Measurements from ENCODE around the gene AZU1. TPM values are rescaled to one million over a fixed set of nuclear protein-coding genes. Genes with fewer than 3 reads are reported as not detected.

AZU1 gene
- total RNA-seq, 2 donors from 2014 or later: 2.5 to 3.7 TPM

DNA sequence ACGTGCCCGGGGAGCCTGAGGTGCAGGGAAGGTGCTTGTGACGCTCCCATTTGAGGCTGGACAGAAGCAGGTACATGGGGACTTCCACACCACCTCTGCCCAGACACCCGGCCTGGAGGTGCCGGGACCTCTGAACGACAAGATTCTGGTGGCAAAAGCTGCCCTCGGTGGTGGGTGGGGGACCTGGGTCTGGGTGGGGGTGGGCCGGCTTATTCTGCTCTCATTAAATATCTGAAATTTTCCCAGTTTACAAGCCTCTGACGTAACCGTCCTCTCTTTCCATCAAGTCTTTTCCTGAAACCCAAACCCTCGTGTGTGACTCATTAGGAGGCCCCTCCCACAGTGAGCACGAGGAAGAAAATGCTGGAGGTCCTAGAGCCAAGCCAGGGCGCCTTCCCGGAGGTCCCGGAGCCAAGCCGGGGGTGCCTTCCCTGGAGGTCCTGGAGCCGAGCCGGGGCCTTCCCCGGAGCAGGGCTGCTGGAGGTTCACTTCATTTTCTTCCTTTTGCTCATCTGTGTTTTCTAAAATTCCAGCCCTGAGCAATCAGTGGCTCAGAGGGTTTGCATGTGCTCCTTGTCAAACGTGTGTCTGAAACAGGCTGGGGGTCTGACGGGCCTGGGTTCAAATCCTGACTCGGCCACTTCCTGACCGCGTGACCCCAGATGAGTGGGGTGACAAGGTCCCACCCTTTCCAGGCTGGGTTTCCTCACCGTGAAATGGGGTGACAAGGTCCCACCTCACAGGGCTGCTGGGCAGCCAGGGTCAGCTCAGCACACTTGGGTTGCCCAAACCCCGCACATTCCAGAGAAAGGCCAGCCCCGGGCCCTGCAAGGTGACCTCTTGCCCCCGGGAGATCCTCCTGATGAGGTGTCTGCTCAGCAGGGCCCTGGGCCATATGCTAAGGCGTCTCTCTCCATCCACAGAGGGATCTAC lies 41.9 kb downstream of the AZU1 start:
- Mint-ChIP-seq H3K27me3 (ENCODE audit: insufficient read depth) (no peaks in the 10 kb centered on the region), H3K36me3 (ENCODE audit: low read depth) (peaks cover 36% of the 10 kb centered on the region), H3K27ac (no peak overlapping the region), H3K4me3 (no peak overlapping the region), H3K4me1 (peaks cover 5% of the 10 kb centered on the region), H3K9me3 (peaks cover 5% of the 10 kb centered on the region)
- no peaks in the 10 kb centered on the region for H3K27me3 ChIP-seq (ENCODE audit: control insufficient read depth, insufficient read depth, low read length, poor library complexity, severe bottlenecking)
- no peak overlapping the region for H3K4me3 ChIP-seq (ENCODE audit: low read length)
- H3K4me1 ChIP-seq (ENCODE audit: control insufficient read depth, insufficient read depth, low read length): no peaks in the 10 kb centered on the region
- no peak overlapping the region for H3K9ac ChIP-seq (ENCODE audit: extremely low read depth, low read length, poor library complexity, severe bottlenecking)
- peaks cover 26% of the 10 kb centered on the region for H3K36me3 ChIP-seq (ENCODE audit: control insufficient read depth, insufficient read depth, low read length)
- no peak overlapping the region for H3K27ac ChIP-seq (ENCODE audit: low read depth, low read length)
- TF ChIP-seq, protein P1, sequence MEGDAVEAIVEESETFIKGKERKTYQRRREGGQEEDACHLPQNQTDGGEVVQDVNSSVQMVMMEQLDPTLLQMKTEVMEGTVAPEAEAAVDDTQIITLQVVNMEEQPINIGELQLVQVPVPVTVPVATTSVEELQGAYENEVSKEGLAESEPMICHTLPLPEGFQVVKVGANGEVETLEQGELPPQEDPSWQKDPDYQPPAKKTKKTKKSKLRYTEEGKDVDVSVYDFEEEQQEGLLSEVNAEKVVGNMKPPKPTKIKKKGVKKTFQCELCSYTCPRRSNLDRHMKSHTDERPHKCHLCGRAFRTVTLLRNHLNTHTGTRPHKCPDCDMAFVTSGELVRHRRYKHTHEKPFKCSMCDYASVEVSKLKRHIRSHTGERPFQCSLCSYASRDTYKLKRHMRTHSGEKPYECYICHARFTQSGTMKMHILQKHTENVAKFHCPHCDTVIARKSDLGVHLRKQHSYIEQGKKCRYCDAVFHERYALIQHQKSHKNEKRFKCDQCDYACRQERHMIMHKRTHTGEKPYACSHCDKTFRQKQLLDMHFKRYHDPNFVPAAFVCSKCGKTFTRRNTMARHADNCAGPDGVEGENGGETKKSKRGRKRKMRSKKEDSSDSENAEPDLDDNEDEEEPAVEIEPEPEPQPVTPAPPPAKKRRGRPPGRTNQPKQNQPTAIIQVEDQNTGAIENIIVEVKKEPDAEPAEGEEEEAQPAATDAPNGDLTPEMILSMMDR (conservative IDR thresholded peaks at IDR 0.05): no peak
- WGBS, 2 experiments (ENCODE audit: insufficient coverage in 1 of 2, insufficient read length in 1 of 2): 91 to 92% methylated on average over 21 to 29 of the region's 29 CpGs
- no peaks in the 10 kb centered on the region for H3K9me3 ChIP-seq (ENCODE audit: control insufficient read depth, low read length)
- peak; percentile 50 for DNase-seq

DNA sequence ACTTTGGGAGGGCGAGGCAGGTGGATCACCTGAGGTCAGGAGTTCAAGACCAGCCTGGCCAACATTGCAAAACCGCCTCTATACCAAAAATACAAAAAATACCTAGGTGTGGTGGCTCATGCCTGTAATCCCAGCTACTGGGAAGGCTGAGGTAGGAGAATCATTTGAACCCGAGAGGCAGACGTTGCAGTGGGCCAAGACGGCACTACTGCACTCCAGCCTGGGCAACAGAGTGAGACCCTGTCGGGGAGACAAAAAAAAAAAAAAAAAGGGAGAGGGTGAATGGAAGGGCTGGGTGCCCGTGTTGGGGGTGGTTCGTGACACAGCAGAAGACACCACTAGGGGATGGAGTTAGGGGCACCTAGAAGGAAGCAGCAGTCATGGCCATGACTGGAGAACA lies 42.7 kb downstream of the AZU1 start:
- H3K9ac ChIP-seq (ENCODE audit: extremely low read depth, low read length, poor library complexity, severe bottlenecking): no peak overlapping the region
- peaks cover 5% of the 10 kb centered on the region for H3K9me3 Mint-ChIP-seq
- H3K27ac Mint-ChIP-seq: no peak overlapping the region
- no peaks in the 10 kb centered on the region for H3K27me3 ChIP-seq (ENCODE audit: control insufficient read depth, insufficient read depth, low read length, poor library complexity, severe bottlenecking)
- no peak overlapping the region for H3K27ac ChIP-seq (ENCODE audit: low read depth, low read length)
- WGBS, 2 experiments (ENCODE audit: insufficient coverage in 1 of 2, insufficient read length in 1 of 2): 78 to 93% methylated on average over 6 to 8 of the region's 8 CpGs
- H3K4me1 ChIP-seq (ENCODE audit: control insufficient read depth, insufficient read depth, low read length): no peaks in the 10 kb centered on the region
- no peaks in the 10 kb centered on the region for H3K27me3 Mint-ChIP-seq (ENCODE audit: insufficient read depth)
- peaks cover 29% of the 10 kb centered on the region for H3K36me3 ChIP-seq (ENCODE audit: control insufficient read depth, insufficient read depth, low read length)
- H3K9me3 ChIP-seq (ENCODE audit: control insufficient read depth, low read length): no peaks in the 10 kb centered on the region
- peaks cover 40% of the 10 kb centered on the region for H3K36me3 Mint-ChIP-seq (ENCODE audit: low read depth)
- H3K4me1 Mint-ChIP-seq: peaks cover 5% of the 10 kb centered on the region
- no peak for DNase-seq
- H3K4me3 Mint-ChIP-seq: no peak overlapping the region
- TF ChIP-seq, protein P1 (conservative IDR thresholded peaks at IDR 0.05): no peak
- no peak overlapping the region for H3K4me3 ChIP-seq (ENCODE audit: low read length)

DNA sequence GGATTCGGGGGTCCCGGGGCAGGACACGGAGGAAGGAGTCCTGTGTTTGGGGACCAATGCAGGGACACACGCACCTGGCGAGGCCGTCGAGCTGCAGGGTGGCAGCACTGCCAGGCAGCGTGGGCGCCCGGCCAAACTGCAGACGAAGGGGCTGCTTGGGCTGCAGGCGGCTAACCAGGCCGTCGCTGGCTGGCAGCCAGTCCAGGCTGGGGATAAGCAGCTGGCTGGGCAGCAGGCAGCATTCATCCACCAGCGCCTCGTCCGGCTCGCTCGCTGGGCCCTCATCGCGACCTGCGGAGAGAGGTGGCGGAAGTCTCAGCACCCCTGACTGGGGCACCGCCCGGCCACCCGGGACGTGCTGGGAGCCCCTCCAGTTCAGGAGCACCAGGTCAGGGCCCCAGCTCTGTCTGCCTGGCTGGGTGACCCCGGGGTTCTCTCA lies 43.3 kb downstream of the AZU1 start:
- Mint-ChIP-seq H3K36me3 (ENCODE audit: low read depth) (peaks cover 37% of the 10 kb centered on the region), H3K9me3 (peaks cover 5% of the 10 kb centered on the region), H3K4me3 (no peak overlapping the region), H3K27ac (no peak overlapping the region), H3K27me3 (ENCODE audit: insufficient read depth) (no peaks in the 10 kb centered on the region), H3K4me1 (peaks cover 5% of the 10 kb centered on the region)
- no peaks in the 10 kb centered on the region for H3K9me3 ChIP-seq (ENCODE audit: control insufficient read depth, low read length)
- WGBS, 2 experiments (ENCODE audit: insufficient coverage in 1 of 2, insufficient read length in 1 of 2): 93 to 95% methylated on average over 15 to 28 of the region's 28 CpGs
- H3K4me3 ChIP-seq (ENCODE audit: low read length): no peak overlapping the region
- H3K27me3 ChIP-seq (ENCODE audit: control insufficient read depth, insufficient read depth, low read length, poor library complexity, severe bottlenecking): no peaks in the 10 kb centered on the region
- DNase-seq: peak; percentile 52
- H3K36me3 ChIP-seq (ENCODE audit: control insufficient read depth, insufficient read depth, low read length): peaks cover 29% of the 10 kb centered on the region
- TF ChIP-seq, protein P1 (conservative IDR thresholded peaks at IDR 0.05): no peak
- no peak overlapping the region for H3K9ac ChIP-seq (ENCODE audit: extremely low read depth, low read length, poor library complexity, severe bottlenecking)
- no peak overlapping the region for H3K27ac ChIP-seq (ENCODE audit: low read depth, low read length)
- no peaks in the 10 kb centered on the region for H3K4me1 ChIP-seq (ENCODE audit: control insufficient read depth, insufficient read depth, low read length)

Measured in endodermal cell (in vitro differentiated cells).